ENCODE results near the gene KLF3. TPM values are rescaled to one million over a fixed set of nuclear protein-coding genes. Genes with fewer than 3 reads are reported as not detected.

The KLF3 gene
- total and polyA plus RNA-seq, 7 experiments from 2014 or later = 21.0 to 142 (median 120) TPM

DNA sequence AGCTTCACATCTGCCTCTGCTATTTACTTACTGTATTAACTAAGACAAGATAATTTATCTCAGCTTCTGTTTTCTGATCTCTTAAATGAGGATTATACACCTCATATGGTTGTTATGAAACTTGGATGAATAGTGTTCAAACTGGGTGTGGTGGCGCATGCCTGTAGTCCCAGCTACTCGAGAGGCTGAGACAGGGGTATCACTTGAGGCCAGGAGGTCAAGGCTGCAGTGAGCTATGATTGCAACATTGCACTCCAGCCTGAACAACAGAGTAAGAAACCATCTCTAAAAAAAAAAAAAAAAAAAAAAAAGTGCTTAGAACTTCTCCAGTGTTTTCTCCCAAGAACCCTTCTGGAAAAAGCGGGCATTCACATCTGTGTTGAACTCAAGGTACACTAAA lies 19.8 kb upstream of the KLF3 start:
- Mint-ChIP-seq H3K27ac (no peak overlapping the region), H3K4me1 (peaks cover 7 to 18% (median 13%) of the 10 kb centered on the region in 7 donors), H3K9me3 (peaks cover 0 to 11% (median 7%) of the 10 kb centered on the region in 11 donors), H3K4me3 (no peak overlapping the region), H3K27me3 (peaks cover 0 to 51% (median 0%) of the 10 kb centered on the region in 5 donors), H3K36me3 (peaks cover 4 to 12% (median 6%) of the 10 kb centered on the region in 5 donors)
- Histone ChIP-seq H3K4me3 (ENCODE audit: low read length) (no peak overlapping the region), H3K27ac (ENCODE audit: low read depth, low read length) (no peak overlapping the region), H3K9me3 (ENCODE audit: control insufficient read depth in 2 of 3, low read length in 3 of 3) (no peaks in the 10 kb centered on the region), H3K27me3 (ENCODE audit: control insufficient read depth in 2 of 2, insufficient read depth in 2 of 2, low read length in 2 of 2) (no peaks in the 10 kb centered on the region), H3K4me1 (ENCODE audit: control insufficient read depth in 2 of 2, insufficient read depth in 2 of 2, low read length in 2 of 2) (no peaks in the 10 kb centered on the region), H3K36me3 (ENCODE audit: control insufficient read depth in 2 of 3, insufficient read depth in 3 of 3, low read length in 3 of 3) (no peaks in the 10 kb centered on the region)
- intact Hi-C loops (cut with micrococcal nuclease) = no loop called here
- DNase-seq (no peak), ATAC-seq (no peak)
- ChIA-PET POLR2A (interaction anchor here (0.6 to 4.5 kb wide), 6 partner anchors 10 to 282 kb away, joined by 3 to 26 read pairs (median 4); no protein-coding TSS in a partner anchor), CTCF (no interaction called here)

DNA sequence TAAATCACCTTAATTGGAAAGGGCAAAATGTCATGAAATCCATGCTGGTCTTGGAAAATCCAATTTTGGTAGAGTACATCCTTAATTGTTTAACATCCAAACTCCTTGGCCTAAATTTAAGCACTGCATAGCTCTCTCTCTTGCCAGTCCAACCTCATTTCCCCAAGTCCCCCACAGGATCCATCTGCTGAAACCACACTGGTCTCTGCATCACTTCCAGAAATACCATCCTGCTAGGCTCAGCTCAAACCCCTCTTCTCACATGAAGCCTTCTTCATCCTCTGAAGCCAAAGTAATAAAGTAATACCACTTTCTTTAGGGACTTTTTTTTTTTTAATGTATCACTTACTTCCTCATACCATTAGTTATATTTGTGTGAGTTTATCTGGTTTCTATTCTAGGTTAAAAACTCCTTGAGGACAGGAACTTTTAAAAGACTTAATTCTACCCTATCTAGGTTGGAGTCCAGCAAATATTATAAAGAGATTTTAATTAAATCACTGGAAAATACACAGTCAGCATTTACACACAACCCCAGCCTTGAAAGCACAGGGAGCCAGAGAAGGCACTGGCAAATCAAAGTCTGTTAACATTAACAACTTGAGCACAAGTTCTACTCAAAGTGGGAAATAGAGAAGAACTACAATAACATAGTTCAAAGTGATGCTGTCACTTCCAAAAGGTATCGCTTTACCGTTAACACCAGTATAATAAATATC lies 16.7 kb upstream of the KLF3 start:
- CTCF ChIA-PET = interaction anchor here (0.6 kb wide), 1 partner anchor 119 kb away, joined by 3 read pairs; no protein-coding TSS in a partner anchor

DNA sequence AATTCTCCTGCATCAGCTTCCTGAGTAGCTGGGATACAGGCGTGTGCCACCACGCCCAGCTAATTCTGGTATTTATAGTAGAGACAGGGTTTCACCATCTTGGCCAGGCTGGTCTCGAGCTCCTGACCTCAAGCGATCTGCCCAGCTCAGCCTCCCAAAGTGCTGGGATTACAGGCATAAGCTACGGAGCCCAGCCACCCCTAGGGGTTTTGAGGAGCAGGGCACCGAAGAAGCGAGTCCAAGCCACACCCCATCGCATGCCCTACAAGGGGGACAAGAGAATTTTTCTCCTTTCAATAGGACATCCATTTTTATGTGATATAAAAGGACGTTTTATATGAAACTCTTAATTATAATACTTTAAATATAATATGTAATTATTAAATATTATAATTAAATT lies 13.9 kb upstream of the KLF3 start:
- Mint-ChIP-seq H3K9me3 (peaks cover 0 to 4% (median 0%) of the 10 kb centered on the region in 11 donors), H3K27me3 (peaks cover 0 to 35% (median 0%) of the 10 kb centered on the region in 5 donors), H3K4me1 (peaks cover 21 to 55% (median 45%) of the 10 kb centered on the region in 7 donors), H3K36me3 (peaks cover 0 to 11% (median 6%) of the 10 kb centered on the region in 5 donors), H3K27ac (no peak overlapping the region), H3K4me3 (no peak overlapping the region)
- H3K27ac ChIP-seq (ENCODE audit: low read depth, low read length) = no peak overlapping the region
- no peaks in the 10 kb centered on the region for H3K9me3 ChIP-seq (ENCODE audit: control insufficient read depth in 2 of 3, low read length in 3 of 3)
- ATAC-seq (no peak), DNase-seq (no peak)
- no peaks in the 10 kb centered on the region for H3K27me3 ChIP-seq (ENCODE audit: control insufficient read depth in 2 of 2, insufficient read depth in 2 of 2, low read length in 2 of 2)
- H3K4me1 ChIP-seq (ENCODE audit: control insufficient read depth in 2 of 2, insufficient read depth in 2 of 2, low read length in 2 of 2) = peaks cover 14 to 16% of the 10 kb centered on the region in 2 donors
- ChIA-PET POLR2A (no interaction called here), CTCF (no interaction called here)
- H3K4me3 ChIP-seq (ENCODE audit: low read length) = no peak overlapping the region
- intact Hi-C loops (cut with micrococcal nuclease) = loop anchor here in 1 of 2 donors (5.0 kb wide), 1 partner anchor 33 kb away; no protein-coding TSS in a partner anchor
- no peaks in the 10 kb centered on the region for H3K36me3 ChIP-seq (ENCODE audit: control insufficient read depth in 2 of 3, insufficient read depth in 3 of 3, low read length in 3 of 3)

More for the DNA sequence above, 16.7 kb upstream of the KLF3 start:
- Histone ChIP-seq H3K36me3 (ENCODE audit: control insufficient read depth in 2 of 3, insufficient read depth in 3 of 3, low read length in 3 of 3) (no peaks in the 10 kb centered on the region), H3K4me1 (ENCODE audit: control insufficient read depth in 2 of 2, insufficient read depth in 2 of 2, low read length in 2 of 2) (no peaks in the 10 kb centered on the region), H3K9me3 (ENCODE audit: control insufficient read depth in 2 of 3, low read length in 3 of 3) (no peaks in the 10 kb centered on the region), H3K27ac (ENCODE audit: low read depth, low read length) (no peak overlapping the region), H3K4me3 (ENCODE audit: low read length) (no peak overlapping the region), H3K27me3 (ENCODE audit: control insufficient read depth in 2 of 2, insufficient read depth in 2 of 2, low read length in 2 of 2) (no peaks in the 10 kb centered on the region)
- peaks cover 0 to 4% (median 0%) of the 10 kb centered on the region in 11 donors for H3K9me3 Mint-ChIP-seq
- ATAC-seq (no peak), DNase-seq (no peak)
- H3K4me3 Mint-ChIP-seq = no peak overlapping the region
- H3K36me3 Mint-ChIP-seq = peaks cover 0 to 7% (median 6%) of the 10 kb centered on the region in 5 donors
- H3K27me3 Mint-ChIP-seq = peaks cover 0 to 35% (median 0%) of the 10 kb centered on the region in 5 donors
- peaks cover 7 to 26% (median 19%) of the 10 kb centered on the region in 7 donors for H3K4me1 Mint-ChIP-seq
- POLR2A ChIA-PET = interaction anchor here (1.0 to 4.5 kb wide), 4 partner anchors 7 to 17 kb away, joined by 3 to 26 read pairs (median 6); no protein-coding TSS in a partner anchor
- H3K27ac Mint-ChIP-seq = peak overlapping the region in 6 of 9 donors; percentile 49 to 93 (median 58)
- intact Hi-C loops (cut with micrococcal nuclease) = no loop called here

DNA sequence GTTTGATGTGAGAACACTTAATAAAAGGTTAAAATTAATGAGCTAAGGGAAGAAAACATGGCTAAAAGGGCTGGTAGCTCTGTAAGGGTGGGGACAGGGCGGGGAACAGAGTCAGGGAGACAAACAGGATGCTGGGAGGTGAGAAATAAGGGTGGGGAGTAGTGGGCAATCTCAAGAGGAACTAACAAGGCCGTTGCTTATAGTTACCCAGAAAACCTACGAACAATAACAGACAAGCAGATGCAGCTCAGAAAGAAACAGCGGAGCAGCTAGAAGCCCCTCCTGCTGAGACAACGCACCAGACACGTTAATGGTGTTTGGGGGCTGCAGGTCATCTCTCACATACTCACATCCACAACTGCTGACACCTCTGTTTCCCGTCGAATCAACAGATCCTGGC lies 9.7 kb upstream of the KLF3 start:
- DNase-seq (peak in 7 of 9 donors; percentile 67 to 88 (median 79)), ATAC-seq (peak; percentile 86)
- Histone ChIP-seq H3K36me3 (ENCODE audit: control insufficient read depth in 2 of 3, insufficient read depth in 3 of 3, low read length in 3 of 3) (no peaks in the 10 kb centered on the region), H3K27me3 (ENCODE audit: control insufficient read depth in 2 of 2, insufficient read depth in 2 of 2, low read length in 2 of 2) (no peaks in the 10 kb centered on the region), H3K4me3 (ENCODE audit: low read length) (peak overlapping the region; percentile 45), H3K9me3 (ENCODE audit: control insufficient read depth in 2 of 3, low read length in 3 of 3) (no peaks in the 10 kb centered on the region), H3K27ac (ENCODE audit: low read depth, low read length) (peak overlapping the region; percentile 92), H3K4me1 (ENCODE audit: control insufficient read depth in 2 of 2, insufficient read depth in 2 of 2, low read length in 2 of 2) (peaks cover 24 to 43% of the 10 kb centered on the region in 2 donors)
- CTCF ChIA-PET = interaction anchor here (0.7 to 1.6 kb wide), 8 partner anchors 9 to 474 kb away, joined by 3 to 8 read pairs (median 5); no protein-coding TSS in a partner anchor
- intact Hi-C loops (cut with micrococcal nuclease) = loop anchor here (1.0 to 5.0 kb wide), 5 partner anchors 9 to 145 kb away; no protein-coding TSS in a partner anchor
- Mint-ChIP-seq H3K36me3 (peaks cover 0 to 7% (median 0%) of the 10 kb centered on the region in 5 donors), H3K4me3 (peak overlapping the region; percentile 64 to 94 (median 82)), H3K27me3 (peaks cover 0 to 46% (median 0%) of the 10 kb centered on the region in 5 donors), H3K4me1 (peaks cover 37 to 70% (median 65%) of the 10 kb centered on the region in 7 donors), H3K27ac (peak overlapping the region; percentile 80 to 100 (median 99)), H3K9me3 (peaks cover 0 to 1% (median 0%) of the 10 kb centered on the region in 11 donors)
- POLR2A ChIA-PET = interaction anchor here (0.6 to 4.1 kb wide), 24 partner anchors 9 to 344 kb away, joined by 3 to 83 read pairs (median 6); partner anchors contain the start of gene KLF3

DNA sequence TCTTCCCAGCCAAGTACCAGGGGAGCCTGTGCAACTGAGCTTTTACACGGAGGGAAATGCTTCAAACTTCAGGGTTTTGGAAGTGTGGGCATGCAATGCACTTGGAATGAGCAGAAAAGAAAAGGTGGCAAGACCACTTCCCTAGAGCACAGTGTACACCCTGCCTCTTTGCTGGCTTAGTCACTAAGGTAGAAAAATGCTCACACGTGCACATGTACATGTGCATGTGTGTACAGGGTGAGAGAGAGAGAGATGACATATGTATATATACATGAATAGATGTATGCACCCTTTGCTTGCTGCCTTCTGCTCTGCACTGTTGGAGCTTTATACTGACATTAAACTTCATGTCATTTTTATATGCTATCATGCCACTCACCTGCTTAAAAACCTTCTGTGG lies 7.9 kb upstream of the KLF3 start:
- Histone ChIP-seq H3K4me3 (ENCODE audit: low read length) (no peak overlapping the region), H3K27me3 (ENCODE audit: control insufficient read depth in 2 of 2, insufficient read depth in 2 of 2, low read length in 2 of 2) (no peaks in the 10 kb centered on the region), H3K36me3 (ENCODE audit: control insufficient read depth in 2 of 3, insufficient read depth in 3 of 3, low read length in 3 of 3) (no peaks in the 10 kb centered on the region), H3K27ac (ENCODE audit: low read depth, low read length) (peak overlapping the region; percentile 92), H3K9me3 (ENCODE audit: control insufficient read depth in 2 of 3, low read length in 3 of 3) (no peaks in the 10 kb centered on the region), H3K4me1 (ENCODE audit: control insufficient read depth in 2 of 2, insufficient read depth in 2 of 2, low read length in 2 of 2) (peaks cover 24 to 59% of the 10 kb centered on the region in 2 donors)
- Mint-ChIP-seq H3K36me3 (peaks cover 0 to 12% (median 0%) of the 10 kb centered on the region in 5 donors), H3K27ac (peak overlapping the region in 8 of 9 donors; percentile 93 to 100 (median 100)), H3K4me1 (peaks cover 40 to 87% (median 82%) of the 10 kb centered on the region in 7 donors), H3K27me3 (peaks cover 0 to 61% (median 0%) of the 10 kb centered on the region in 5 donors), H3K4me3 (peak overlapping the region in 8 of 10 donors; percentile 74 to 94 (median 82)), H3K9me3 (peaks cover 0 to 5% (median 0%) of the 10 kb centered on the region in 11 donors)
- intact Hi-C loops (cut with micrococcal nuclease) = no loop called here
- DNase-seq = no peak
- ChIA-PET CTCF (interaction anchor here (0.9 to 1.6 kb wide), 2 partner anchors 19 to 20 kb away, joined by 3 read pairs; no protein-coding TSS in a partner anchor), POLR2A (interaction anchor here (1.2 to 4.1 kb wide), 13 partner anchors 11 to 346 kb away, joined by 3 to 83 read pairs (median 17); no protein-coding TSS in a partner anchor)
- no peak for ATAC-seq

DNA sequence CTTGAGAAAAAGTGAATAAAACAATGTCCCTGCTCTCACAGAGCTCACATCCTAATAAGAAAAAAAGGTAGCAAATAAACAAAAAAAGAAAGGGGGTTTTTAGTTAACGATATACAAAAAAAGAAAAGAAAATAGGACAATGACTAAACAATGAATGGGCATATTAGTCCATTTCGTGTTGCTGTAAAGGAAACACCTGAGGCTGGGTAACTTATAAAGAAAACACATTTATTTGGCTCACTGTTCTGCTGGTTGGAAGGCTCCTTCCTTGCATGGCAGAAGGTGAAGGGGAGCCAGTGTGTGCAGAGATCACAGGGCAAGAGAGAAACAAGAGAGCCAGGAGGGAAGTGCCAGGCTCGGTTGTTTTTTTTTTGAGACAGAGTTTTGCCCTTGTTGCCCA lies 4.7 kb upstream of the KLF3 start:
- Mint-ChIP-seq H3K36me3 (peaks cover 0 to 10% (median 0%) of the 10 kb centered on the region in 5 donors), H3K27me3 (peaks cover 0 to 59% (median 0%) of the 10 kb centered on the region in 5 donors), H3K27ac (peak overlapping the region in 8 of 9 donors; percentile 82 to 98 (median 94)), H3K4me3 (peak overlapping the region in 8 of 10 donors; percentile 34 to 74 (median 68)), H3K9me3 (peaks cover 0 to 8% (median 0%) of the 10 kb centered on the region in 11 donors), H3K4me1 (peaks cover 46 to 76% (median 73%) of the 10 kb centered on the region in 7 donors)
- Histone ChIP-seq H3K27ac (ENCODE audit: low read depth, low read length) (peak overlapping the region; percentile 95), H3K36me3 (ENCODE audit: control insufficient read depth in 2 of 3, insufficient read depth in 3 of 3, low read length in 3 of 3) (peaks cover 0 to 2% (median 0%) of the 10 kb centered on the region in 3 experiments), H3K4me1 (ENCODE audit: control insufficient read depth in 2 of 2, insufficient read depth in 2 of 2, low read length in 2 of 2) (peaks cover 29 to 65% of the 10 kb centered on the region in 2 donors), H3K27me3 (ENCODE audit: control insufficient read depth in 2 of 2, insufficient read depth in 2 of 2, low read length in 2 of 2) (no peaks in the 10 kb centered on the region), H3K4me3 (ENCODE audit: low read length) (no peak overlapping the region), H3K9me3 (ENCODE audit: control insufficient read depth in 2 of 3, low read length in 3 of 3) (no peaks in the 10 kb centered on the region)
- intact Hi-C loops (cut with micrococcal nuclease) = no loop called here
- ATAC-seq (no peak), DNase-seq (no peak)
- CTCF ChIA-PET = interaction anchor here (0.6 kb wide), 1 partner anchor 195 kb away, joined by 3 read pairs; no protein-coding TSS in a partner anchor
- POLR2A ChIA-PET = interaction anchor here (0.6 to 1.8 kb wide), 13 partner anchors 7 to 333 kb away, joined by 3 to 9 read pairs (median 4); no protein-coding TSS in a partner anchor

Data from naive thymus-derived CD4-positive, alpha-beta T cell (primary cell).